ENCODE measurements around the gene UBTD2. TPM values are rescaled to one million over a fixed set of nuclear protein-coding genes. Genes with fewer than 3 reads are reported as not detected.
"Not testable (repeated sequence)": the region's sequence is repeated elsewhere in the genome, so short reads cannot be mapped to it uniquely, and the experiment has no call there.

Gene UBTD2
- total and polyA plus RNA-seq, 2 donors (not counting 1 experiment from before 2014, with no cell fraction given) = 24.9 to 29.8 TPM

DNA sequence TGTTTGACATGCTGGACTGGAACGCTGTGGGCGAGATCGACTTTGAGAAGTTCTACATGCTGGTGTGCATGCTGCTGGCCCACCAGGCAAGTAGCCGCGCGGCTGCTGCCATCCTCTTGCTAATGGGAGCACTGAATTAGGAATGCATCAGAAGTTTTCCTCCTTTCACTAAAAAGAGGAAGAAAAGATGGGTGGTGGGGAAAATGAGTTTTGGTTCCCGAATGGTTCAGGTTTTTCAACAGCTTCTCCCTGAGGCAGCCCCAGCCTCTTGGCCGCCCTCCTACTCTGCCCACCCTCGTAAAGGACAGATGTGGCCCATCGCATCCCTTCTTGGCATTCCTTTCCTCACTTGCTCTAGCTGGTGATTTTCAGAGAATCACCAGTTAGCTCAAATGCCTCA is 84.1 kb downstream of the UBTD2 start:
- H3K27ac ChIP-seq (ENCODE audit: insufficient read depth, low read length) = no peak overlapping the region
- TF ChIP-seq EZH2 (IDR thresholded peaks at IDR 0.05; ENCODE audit: low read length, missing control alignments) = no peak
- TF ChIP-seq, protein P1, sequence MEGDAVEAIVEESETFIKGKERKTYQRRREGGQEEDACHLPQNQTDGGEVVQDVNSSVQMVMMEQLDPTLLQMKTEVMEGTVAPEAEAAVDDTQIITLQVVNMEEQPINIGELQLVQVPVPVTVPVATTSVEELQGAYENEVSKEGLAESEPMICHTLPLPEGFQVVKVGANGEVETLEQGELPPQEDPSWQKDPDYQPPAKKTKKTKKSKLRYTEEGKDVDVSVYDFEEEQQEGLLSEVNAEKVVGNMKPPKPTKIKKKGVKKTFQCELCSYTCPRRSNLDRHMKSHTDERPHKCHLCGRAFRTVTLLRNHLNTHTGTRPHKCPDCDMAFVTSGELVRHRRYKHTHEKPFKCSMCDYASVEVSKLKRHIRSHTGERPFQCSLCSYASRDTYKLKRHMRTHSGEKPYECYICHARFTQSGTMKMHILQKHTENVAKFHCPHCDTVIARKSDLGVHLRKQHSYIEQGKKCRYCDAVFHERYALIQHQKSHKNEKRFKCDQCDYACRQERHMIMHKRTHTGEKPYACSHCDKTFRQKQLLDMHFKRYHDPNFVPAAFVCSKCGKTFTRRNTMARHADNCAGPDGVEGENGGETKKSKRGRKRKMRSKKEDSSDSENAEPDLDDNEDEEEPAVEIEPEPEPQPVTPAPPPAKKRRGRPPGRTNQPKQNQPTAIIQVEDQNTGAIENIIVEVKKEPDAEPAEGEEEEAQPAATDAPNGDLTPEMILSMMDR (conservative IDR thresholded peaks at IDR 0.05 in 1 of 2, IDR thresholded peaks at IDR 0.05 in 1 of 2; ENCODE audit: low read depth in 1 of 2, low read length in 2 of 2) = no peak
- H3K9ac ChIP-seq (ENCODE audit: insufficient read depth, low read length) = no peak overlapping the region

DNA sequence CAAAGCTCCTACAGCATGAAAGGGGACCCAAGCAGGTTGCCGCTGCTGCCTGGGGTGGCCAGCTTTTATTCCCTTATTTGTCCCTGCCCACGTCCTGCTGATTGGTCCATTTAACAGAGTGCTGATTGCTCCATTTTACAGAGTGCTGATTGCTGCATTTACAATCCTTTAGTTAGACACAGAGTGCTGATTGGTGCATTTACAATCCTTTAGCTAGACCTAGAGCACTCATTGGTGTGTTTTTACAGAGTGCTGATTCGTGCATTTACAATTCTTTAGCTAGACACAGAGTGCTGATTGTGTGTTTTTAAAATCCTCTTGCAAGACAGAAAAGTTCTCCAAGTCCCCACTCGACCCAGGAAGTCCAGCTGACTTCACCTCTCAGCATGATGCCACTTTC is 85.8 kb downstream of the UBTD2 start:
- H2AFZ ChIP-seq (ENCODE audit: low read length); H3K79me2 ChIP-seq (ENCODE audit: control insufficient read depth, insufficient read depth, low read length); H3K9me3 ChIP-seq (ENCODE audit: control insufficient read depth, insufficient read depth, low read depth, low read length); DNase-seq (ENCODE audit: low read depth in 2 of 2); H3K4me1 ChIP-seq (ENCODE audit: control insufficient read depth, extremely low read depth, insufficient read depth, low read length); H3K27me3 ChIP-seq (ENCODE audit: control insufficient read depth, insufficient read depth, low read length); H3K4me3 ChIP-seq (replicated peaks in 1 of 4; ENCODE audit: control extremely low read depth in 1 of 4, insufficient read depth in 1 of 4, low read depth in 3 of 4, low read length in 4 of 4); H3K36me3 ChIP-seq (ENCODE audit: control insufficient read depth, insufficient read depth, low read length); H3K4me2 ChIP-seq (ENCODE audit: extremely low read depth, insufficient read depth, low read length); H3K9ac ChIP-seq (ENCODE audit: insufficient read depth, low read length); H4K20me1 ChIP-seq (ENCODE audit: control insufficient read depth, extremely low read depth, insufficient read depth, low read length); H3K27ac ChIP-seq (ENCODE audit: insufficient read depth, low read length): not testable (repeated sequence)

More for the DNA sequence above, 84.1 kb downstream of the UBTD2 start:
- no peak overlapping the region for H3K4me3 ChIP-seq (replicated peaks in 1 of 4; ENCODE audit: control extremely low read depth in 1 of 4, insufficient read depth in 1 of 4, low read depth in 3 of 4, low read length in 4 of 4)
- H3K27me3 ChIP-seq (ENCODE audit: control insufficient read depth, insufficient read depth, low read length) = no peaks in the 10 kb centered on the region
- H2AFZ ChIP-seq (ENCODE audit: low read length) = no peak overlapping the region
- no peak overlapping the region for H3K4me2 ChIP-seq (ENCODE audit: extremely low read depth, insufficient read depth, low read length)
- no peaks in the 10 kb centered on the region for H3K36me3 ChIP-seq (ENCODE audit: control insufficient read depth, insufficient read depth, low read length)
- DNase-seq (ENCODE audit: low read depth in 2 of 2) = no peak
- no peaks in the 10 kb centered on the region for H3K79me2 ChIP-seq (ENCODE audit: control insufficient read depth, insufficient read depth, low read length)
- no peaks in the 10 kb centered on the region for H3K4me1 ChIP-seq (ENCODE audit: control insufficient read depth, extremely low read depth, insufficient read depth, low read length)
- H3K9me3 ChIP-seq (ENCODE audit: control insufficient read depth, insufficient read depth, low read depth, low read length) = no peaks in the 10 kb centered on the region
- no peaks in the 10 kb centered on the region for H4K20me1 ChIP-seq (ENCODE audit: control insufficient read depth, extremely low read depth, insufficient read depth, low read length)

DNA sequence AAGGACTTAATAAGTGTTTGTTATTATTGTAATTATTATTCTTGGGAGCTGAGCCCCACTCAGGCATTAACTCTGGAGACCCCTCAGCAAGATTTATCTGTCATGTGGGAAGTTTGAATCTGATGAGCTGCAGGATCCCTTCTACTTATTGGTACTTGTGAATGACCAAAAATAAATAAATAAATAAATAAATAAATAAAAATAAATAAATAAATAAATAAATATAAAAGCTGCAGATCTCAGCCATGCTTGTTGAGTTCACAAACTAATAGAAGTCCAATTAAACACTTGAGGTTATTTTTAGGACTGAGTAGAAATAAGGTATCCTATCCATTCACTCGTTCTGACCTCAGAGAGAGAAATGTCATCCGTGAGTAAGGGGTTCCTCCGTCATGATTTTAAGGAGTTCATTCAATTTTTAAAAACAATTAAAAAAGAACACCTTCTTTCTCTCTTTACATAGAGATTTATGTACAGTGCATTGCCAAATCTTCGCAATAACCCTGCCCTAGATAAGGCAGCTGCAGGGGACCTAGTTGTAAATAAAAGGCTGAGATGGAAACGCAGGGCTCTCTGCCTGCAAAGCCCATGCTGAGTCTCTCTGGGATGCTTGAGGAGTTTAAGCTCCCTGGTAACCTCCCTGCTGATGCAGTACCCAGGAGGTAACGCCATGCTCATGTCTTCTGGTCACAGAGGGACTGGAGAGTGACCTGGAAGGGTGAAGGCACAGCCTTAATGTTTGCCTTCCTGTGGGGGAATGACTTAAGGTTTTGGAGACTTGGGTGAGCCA is 88.4 kb downstream of the UBTD2 start:
- H3K36me3 ChIP-seq (ENCODE audit: control insufficient read depth, insufficient read depth, low read length) = no peaks in the 10 kb centered on the region
- H4K20me1 ChIP-seq (ENCODE audit: control insufficient read depth, extremely low read depth, insufficient read depth, low read length) = no peaks in the 10 kb centered on the region
- H2AFZ ChIP-seq (ENCODE audit: low read length) = no peak overlapping the region
- no peak for DNase-seq (ENCODE audit: low read depth in 2 of 2)
- H3K4me3 ChIP-seq (replicated peaks in 1 of 4; ENCODE audit: control extremely low read depth in 1 of 4, insufficient read depth in 1 of 4, low read depth in 3 of 4, low read length in 4 of 4) = no peak overlapping the region
- H3K9me3 ChIP-seq (ENCODE audit: control insufficient read depth, insufficient read depth, low read depth, low read length) = no peaks in the 10 kb centered on the region
- H3K27ac ChIP-seq (ENCODE audit: insufficient read depth, low read length) = no peak overlapping the region
- no peak overlapping the region for H3K4me2 ChIP-seq (ENCODE audit: extremely low read depth, insufficient read depth, low read length)
- no peaks in the 10 kb centered on the region for H3K79me2 ChIP-seq (ENCODE audit: control insufficient read depth, insufficient read depth, low read length)
- H3K9ac ChIP-seq (ENCODE audit: insufficient read depth, low read length) = no peak overlapping the region
- no peaks in the 10 kb centered on the region for H3K4me1 ChIP-seq (ENCODE audit: control insufficient read depth, extremely low read depth, insufficient read depth, low read length)
- no peaks in the 10 kb centered on the region for H3K27me3 ChIP-seq (ENCODE audit: control insufficient read depth, insufficient read depth, low read length)
- TF ChIP-seq, protein P1 (conservative IDR thresholded peaks at IDR 0.05 in 1 of 2, IDR thresholded peaks at IDR 0.05 in 1 of 2; ENCODE audit: low read depth in 1 of 2, low read length in 2 of 2) = no peak
- TF ChIP-seq EZH2 (IDR thresholded peaks at IDR 0.05; ENCODE audit: low read length, missing control alignments) = no peak

Measured in fibroblast of lung (primary cell).